ENCODE measurements around the gene CR1. TPM values are rescaled to one million over a fixed set of nuclear protein-coding genes. Genes with fewer than 3 reads are reported as not detected.

The CR1 gene
- total and polyA plus RNA-seq, 9 of the 15 experiments (the other 6 are each of a cell fraction or from before 2014, with no cell fraction given) = 0.07 to 0.47 (median 0.18) TPM

DNA sequence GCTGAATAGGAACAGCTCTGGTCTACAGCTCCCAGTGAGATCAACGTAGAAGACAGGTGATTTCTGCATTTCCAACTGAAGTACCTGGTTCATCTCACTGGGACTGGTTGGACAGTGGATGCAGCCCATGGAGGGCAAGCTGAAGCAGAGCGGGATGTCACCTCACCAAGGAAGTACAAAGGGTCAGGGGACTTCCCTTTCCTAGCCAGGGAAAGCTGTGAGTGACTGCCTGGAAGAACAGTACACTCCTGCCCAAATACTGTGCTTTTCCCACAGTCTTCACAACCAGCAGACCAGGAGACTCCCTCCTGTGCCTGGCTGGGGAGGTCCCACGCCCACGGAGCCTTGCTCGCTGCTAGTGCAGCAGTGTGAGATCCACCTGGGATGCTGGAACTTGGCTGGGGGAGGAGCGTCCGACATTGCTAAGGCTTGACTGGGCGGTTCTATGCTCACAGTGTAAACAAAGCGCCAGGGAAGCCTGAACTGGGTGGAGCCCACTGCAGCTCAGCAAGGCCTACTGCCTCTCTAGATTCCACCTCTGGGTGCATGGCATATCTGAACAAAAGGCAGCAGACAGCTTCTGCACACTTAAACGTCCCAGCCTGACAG, 163.7 kb downstream of the CR1 start:
- BruUV-seq (replicated peaks) = no TSS peak
- FAIRE-seq (no peak), DNase-seq (ENCODE audit: extremely low read depth in 1 of 4, low spot score in 3 of 4) (no peak), ATAC-seq (peak; percentile 76)
- H3K4me3 ChIP-seq = no peak overlapping the region
- TF ChIP-seq, protein P1, sequence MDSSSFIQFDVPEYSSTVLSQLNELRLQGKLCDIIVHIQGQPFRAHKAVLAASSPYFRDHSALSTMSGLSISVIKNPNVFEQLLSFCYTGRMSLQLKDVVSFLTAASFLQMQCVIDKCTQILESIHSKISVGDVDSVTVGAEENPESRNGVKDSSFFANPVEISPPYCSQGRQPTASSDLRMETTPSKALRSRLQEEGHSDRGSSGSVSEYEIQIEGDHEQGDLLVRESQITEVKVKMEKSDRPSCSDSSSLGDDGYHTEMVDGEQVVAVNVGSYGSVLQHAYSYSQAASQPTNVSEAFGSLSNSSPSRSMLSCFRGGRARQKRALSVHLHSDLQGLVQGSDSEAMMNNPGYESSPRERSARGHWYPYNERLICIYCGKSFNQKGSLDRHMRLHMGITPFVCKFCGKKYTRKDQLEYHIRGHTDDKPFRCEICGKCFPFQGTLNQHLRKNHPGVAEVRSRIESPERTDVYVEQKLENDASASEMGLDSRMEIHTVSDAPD (CRISPR knock-in tag; IDR thresholded peaks at IDR 0.05) = no peak
- TF ChIP-seq FOXA3 (CRISPR knock-in tag; conservative IDR thresholded peaks at IDR 0.05 in 1 of 2, IDR thresholded peaks at IDR 0.05 in 1 of 2) = 0 out of 4 replicates have a peak, but pooled peaks of 1 of the 2 experiments have one; percentile 9
- TF ChIP-seq, protein P2, sequence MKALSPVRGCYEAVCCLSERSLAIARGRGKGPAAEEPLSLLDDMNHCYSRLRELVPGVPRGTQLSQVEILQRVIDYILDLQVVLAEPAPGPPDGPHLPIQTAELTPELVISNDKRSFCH (CRISPR knock-in tag; IDR thresholded peaks at IDR 0.05) = no peak
- TF ChIP-seq, protein P2 (tag; IDR thresholded peaks at IDR 0.05) = no peak
- no peak overlapping the region for H3K27ac ChIP-seq (ENCODE audit: extremely low read depth, low read depth, low read length)
- in situ Hi-C loops (cut with MboI) (no loop called here), intact Hi-C loops (cut with micrococcal nuclease) (no loop called here)
- peaks cover 0 to 11% of the 10 kb centered on the region in 2 experiments; a peak in 2 of 5 replicates for H3K4me1 ChIP-seq (replicated peaks in 1 of 2; ENCODE audit: control insufficient read depth in 2 of 2, insufficient read depth in 2 of 2, low read length in 2 of 2)
- no peaks in the 10 kb centered on the region; the same call in 1 of the 2 replicates for H3K9me3 ChIP-seq (replicated peaks; ENCODE audit: control insufficient read depth, insufficient read depth, low read depth, low read length)
- 66% methylated on average over 10 of the region's 10 CpGs for WGBS (ENCODE audit: insufficient coverage, low coverage, missing lambda C conversion rate)
- H3K9me1 ChIP-seq (ENCODE audit: control insufficient read depth, insufficient read depth, low read length) = no peaks in the 10 kb centered on the region
- H3K36me3 ChIP-seq (ENCODE audit: control insufficient read depth, insufficient read depth, low read length) = peaks cover 6% of the 10 kb centered on the region; the same call in 2 of the 3 replicates
- H3K27me3 ChIP-seq (ENCODE audit: control insufficient read depth in 2 of 2, insufficient read depth in 2 of 2, low read length in 2 of 2) = no peaks in the 10 kb centered on the region
- ChIA-PET POLR2A (interaction anchor here (0.7 to 2.1 kb wide), 6 partner anchors 10 to 21 kb away, joined by 3 to 21 read pairs (median 4); no protein-coding TSS in a partner anchor), CTCF (ENCODE audit: low intra/inter-chr PET ratio) (no interaction called here)
- no peaks in the 10 kb centered on the region for H4K20me1 ChIP-seq (replicated peaks; ENCODE audit: control insufficient read depth, insufficient read depth, low read length)
- peaks cover 67% of the 10 kb centered on the region for H3K79me2 ChIP-seq (ENCODE audit: control insufficient read depth, insufficient read depth, low read length)
- no peak overlapping the region for H2AFZ ChIP-seq (ENCODE audit: low read depth, low read length)
- no peak overlapping the region for H3K9ac ChIP-seq (ENCODE audit: insufficient read depth in 1 of 2, low read depth in 2 of 2, low read length in 2 of 2)
- 0 out of 2 replicates have a peak overlapping the region, but pooled peaks have one; percentile 2 for H3K4me2 ChIP-seq (ENCODE audit: insufficient read depth, low read length)
